Measurements from ENCODE around the gene IQSEC1.

IQSEC1 gene

DNA sequence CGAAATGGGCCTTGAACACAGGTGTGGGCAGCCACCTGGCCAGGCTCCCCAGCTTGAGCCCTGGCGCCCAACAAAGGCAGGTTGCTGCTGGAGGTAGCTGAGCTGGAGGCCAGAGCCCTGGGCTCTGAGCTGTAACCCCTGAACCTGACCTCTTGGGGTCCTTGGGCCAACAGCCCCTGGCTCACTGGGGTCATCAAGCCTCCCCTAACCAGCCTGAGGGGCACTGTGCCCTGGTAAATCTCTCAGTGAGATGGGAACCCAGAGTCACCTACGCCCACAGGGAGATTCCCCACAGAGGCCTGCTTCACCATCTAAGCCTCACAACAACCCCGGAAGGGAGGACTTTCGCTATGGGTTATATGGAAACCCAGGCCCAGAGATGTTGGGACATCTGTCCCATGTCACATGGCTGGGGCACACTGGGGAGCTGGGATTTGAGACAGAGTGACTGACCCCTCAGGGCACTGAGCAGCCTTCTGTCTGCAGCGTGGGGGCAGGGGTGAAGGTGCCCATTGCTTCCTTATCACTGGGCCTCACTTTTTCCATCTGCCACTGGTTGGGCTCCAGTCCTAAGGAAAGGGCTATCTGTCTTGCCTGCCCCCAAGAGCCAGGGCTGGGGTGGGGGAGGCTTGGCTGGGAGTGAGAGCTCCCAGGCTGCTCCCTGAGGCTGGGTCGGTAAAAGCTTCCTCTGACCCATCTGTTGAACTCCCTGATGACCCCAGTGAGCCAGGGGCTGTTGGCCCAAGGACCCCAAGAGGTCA lies 59.1 kb downstream of the IQSEC1 start:
- DNase-seq: no peak

DNA sequence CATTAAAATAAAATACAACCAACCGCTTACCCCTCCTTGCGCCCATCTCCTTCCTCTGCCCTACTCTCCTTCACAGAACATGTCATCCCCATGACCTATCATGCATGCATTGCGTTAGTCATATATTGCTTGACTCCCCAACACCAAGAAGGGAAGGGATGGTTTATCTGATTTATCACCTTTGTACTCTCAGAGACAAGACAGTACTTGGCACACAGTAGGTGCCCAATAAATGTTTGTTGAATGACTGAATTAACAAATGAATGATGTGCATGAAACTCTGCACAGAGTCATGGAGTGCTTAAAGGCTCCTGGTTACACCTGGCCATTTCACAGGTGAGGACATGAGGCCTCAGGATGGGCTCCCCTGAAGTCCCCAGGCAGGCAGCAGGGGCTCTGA lies 59.7 kb downstream of the IQSEC1 start:
- no peak for DNase-seq

DNA sequence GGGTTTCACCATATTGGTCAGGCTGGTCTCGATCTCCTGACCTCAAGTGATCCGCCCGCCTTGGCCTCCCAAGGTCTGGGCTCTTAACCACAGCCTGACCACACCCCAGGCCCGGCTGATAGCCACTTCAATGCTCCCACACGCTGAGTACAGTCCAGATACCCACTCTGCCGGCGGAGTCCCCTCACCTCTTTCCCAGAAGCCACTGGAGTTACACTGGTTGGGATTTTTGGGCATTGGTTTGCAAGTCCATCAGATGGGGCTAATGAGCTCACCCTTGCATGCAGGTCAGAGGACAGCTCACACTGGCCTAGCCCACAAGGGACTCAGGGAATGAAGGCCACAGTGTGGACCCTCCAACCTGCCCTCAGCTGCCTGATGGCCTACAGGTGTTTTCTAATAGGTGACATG lies 60.1 kb downstream of the IQSEC1 start:
- no peak for DNase-seq

DNA sequence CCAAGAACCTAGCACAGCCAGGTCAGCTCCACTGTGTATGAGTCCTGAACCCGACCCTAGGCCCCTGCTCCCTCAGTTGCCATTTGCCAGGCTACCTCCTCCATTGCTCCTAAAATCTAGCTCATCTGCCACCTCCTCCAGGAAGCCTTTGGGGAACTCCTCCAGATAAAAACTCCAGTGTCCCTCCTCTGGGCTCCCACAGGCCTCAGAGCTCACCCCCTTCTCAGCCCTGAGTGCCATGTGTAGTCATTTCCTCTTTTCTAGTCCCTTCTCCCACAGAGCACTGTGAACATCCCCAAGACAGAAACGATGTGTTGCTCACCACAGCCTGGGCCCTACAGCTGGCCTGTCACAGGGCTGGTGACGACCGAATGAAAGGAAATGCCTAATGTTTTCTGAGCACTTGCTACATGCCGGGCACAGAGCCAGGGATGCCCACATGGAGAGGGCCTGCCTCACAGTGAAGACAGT lies 61.0 kb downstream of the IQSEC1 start:
- DNase-seq: no peak

DNA sequence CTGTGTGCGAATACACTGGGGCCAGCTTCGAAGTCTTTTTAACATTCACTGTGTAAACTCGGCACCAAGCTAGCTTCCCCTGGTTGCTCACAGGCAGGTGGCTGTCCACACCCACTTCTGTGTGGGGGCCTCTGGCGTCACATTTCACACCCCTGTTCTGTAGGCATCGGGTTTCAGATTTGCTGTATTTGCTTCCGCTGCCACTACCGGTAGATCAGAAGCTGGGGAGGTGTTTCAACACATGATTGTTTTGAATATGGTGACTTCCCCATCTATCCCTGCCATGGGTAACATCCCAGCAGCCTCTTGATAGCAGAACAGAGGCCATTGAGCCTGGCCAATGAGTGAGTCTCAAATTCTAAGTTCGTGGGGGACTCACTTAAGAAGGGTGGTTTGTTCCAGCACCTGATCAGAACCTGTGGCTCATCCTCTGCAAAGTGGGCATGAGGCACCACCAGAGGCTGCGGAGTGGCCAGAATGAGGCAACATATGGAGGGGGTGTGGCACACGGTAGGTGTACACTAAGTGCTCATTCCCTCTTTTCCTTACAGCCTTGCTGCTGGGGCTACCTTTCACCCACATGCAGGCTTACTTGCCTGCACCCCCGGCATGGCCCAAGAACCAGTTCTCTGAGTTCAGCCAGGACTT lies 61.5 kb downstream of the IQSEC1 start:
- DNase-seq: no peak

DNA sequence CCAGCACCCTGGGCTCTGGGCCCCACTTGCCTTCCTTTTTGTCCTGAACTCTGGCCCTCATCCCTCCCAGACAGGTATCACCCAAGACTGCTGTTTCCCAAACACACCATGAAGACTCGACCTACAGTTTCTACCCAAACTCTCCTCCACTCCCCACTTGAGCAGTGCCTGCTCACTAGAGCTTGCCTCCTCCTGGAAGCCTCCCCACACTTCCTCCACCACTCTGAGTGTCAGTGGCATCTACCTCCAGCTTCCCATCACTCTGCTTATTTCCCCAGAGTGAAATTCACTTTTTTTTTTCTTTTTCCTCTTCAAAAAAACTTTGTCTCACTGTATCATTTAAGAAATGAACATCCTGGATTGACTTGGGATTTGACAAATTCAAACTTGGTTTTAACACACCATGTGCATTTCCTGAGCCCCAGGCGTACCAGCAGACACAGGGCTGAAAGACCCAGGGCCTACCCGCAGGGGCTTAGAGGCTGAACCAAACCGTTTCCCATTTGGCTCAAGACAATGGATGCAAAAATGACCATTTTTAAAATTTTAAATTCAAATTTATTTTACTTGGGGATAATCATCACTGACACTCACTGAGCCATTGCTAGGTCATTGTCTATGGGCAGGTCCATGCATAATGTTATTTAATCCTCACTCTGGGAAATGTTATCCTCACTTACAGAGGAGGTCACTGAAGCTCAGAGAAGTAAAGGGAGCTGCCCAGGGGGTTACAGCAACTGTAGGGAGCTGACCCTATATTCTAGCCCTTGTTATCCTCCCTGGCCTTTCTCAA lies 62.3 kb downstream of the IQSEC1 start:
- no peak for DNase-seq

DNA sequence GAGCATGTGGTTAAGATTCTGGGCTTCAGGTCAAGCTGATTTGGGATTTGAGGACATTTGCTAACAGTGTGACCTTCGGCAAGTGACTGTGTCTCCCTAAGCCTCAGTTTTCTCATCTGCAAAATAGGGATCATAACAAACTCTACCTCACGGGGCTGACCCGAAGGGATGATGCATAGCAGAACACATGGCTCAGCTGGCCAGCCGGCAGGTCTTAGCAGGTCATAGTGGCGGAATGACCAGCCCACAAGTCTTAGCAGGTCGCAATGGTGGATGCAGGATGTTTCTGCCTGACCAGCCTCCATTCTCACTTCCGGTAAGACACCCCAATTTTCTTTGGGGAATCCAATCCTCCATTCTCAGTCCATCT lies 63.3 kb downstream of the IQSEC1 start:
- no peak for DNase-seq

DNA sequence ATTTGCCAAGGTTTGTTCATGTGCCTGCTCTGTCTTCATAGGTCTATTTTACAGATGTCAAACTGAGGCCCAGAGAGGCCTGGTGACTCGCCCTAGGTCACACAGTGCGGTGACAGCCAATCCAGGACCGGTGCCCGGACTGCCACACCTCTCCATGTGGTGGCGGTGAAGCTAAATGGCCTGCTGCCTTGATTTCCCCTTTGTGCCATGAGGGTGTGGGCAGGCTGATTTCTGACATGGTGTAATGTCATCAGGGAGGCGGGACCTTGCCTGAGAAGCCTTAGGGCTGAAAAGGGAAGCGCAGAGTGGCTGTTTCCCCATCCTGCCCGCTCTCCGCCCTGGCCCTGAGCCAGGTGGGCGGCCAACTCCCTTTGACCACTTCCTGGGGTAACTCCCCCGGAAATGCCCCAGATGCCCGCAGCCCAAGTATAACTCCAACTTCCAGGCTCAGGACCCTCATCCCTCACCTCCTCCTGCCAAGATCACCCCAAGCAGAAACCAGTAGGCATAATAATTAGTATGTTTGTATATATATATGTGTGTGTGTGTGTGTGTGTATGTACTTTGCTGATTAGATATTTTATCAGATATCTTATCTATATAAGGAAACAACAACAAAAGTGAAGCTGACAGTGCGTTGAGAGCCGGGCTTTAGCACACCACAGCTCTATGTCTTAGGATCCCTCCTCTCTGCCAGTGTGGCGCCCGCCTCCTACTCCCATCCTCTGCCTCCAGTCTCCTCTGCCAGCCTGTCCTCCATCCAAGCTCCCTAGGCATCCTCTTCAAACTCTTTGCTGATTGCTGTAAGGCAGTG lies 63.9 kb downstream of the IQSEC1 start:
- peak; percentile 48 for DNase-seq

DNA sequence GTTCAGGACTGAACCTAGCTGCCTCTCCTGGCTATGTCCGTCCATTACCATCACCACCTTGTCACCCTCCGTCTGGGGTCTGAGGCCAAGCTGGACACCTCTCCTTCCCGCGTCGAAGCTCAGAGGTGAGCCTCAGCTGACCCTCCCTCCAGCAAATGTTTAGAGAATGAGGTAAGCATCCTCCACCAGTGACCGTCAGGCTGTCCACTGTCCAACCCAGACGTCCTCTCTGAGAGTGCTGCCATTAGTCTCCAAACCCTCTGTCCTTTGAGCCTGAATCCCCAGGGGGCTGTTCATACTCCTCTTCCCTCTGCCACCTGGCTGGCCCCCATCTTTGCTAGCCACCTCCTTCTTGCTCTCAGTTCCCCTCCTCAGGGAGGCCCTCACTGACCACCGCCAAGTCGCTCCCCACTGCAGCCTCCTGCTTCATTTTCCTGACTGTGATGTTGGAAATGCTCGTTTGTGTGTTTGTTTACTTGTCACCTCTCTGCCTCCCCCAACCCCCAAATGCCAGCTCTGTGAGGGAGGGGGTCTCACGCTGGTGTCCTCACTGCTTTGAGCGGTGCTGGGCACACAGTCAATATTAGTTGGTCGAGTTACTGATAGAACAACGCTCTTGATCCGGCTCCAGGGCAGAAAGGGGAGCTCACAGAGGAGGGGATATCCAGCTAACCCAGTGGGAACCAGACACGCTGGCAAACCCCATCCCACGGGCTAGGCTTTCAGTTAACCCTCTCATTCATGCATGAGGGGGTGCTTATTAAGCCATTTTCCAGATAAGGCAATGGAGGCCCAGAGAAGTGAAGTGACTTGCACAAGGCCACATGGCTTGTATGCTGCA lies 64.9 kb downstream of the IQSEC1 start:
- no peak for DNase-seq

DNA sequence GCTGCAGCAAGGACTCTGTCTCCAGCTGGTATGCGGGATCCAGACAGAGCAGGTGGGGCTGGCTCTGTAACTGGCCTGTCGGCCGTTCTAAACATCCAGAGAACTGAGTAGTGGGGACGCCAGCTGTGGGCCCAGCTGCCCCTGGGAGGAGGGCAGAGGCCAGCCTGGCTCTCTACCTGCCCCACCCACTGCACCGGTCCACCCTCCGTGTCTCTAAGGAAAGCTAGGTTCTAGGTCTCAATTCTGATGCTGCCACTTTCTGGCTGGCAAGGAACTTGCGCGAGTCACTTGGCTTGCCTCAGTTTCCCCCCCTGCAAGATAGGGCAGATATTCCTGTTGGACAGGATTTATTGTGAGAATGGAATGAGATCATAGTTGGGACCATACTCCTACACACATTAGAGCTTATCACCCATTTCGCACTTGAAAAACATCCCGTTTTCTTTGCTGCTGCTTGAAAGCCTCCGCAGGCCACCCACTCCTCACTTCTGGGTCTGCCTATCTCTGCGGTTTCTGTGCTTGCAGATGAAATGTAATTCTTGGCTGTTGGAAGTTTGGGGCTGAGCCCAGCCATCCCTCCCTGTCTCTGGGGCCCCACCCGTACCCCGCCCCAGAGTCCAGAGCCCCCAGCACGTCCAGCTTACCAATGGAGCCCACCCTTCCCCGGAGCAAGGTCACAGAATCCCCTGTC lies 65.8 kb downstream of the IQSEC1 start:
- no peak for DNase-seq

DNA sequence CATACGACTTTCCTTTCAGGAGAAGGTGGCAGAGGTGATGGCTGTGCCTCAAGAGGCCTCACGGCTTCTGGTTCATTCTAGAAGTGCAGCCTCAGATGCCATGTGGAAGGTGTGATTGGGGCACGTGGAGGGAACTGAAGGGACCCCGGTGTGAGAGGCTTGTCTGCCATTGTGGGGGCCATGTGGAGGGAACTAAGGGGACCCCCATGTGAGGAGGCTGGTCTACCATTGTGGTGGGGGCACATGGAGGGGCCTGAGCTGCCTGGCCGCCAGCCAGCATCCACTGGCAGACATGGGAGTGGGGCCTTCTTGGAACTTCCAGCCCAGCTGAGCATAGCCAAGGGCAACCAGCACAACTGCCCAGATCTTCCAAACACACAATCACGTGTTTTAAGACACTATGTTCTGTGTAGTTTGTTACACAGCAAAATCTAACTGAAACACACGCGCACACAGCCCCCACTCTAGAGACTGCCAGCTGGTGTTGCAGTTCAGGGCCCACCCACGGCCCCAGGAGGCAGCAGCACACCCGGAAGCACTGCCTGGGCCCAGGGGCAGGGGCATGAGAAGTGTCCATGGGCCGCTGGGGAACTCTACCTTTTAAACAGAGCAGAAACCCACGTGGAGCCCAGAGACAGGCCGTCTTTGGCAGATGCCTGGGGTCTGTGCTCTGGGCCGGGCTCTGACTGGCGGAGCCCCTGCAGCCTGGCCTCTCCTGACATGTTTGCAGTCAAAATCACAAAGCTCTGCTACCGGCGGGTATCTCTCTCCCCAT lies 66.8 kb downstream of the IQSEC1 start:
- DNase-seq: no peak

DNA sequence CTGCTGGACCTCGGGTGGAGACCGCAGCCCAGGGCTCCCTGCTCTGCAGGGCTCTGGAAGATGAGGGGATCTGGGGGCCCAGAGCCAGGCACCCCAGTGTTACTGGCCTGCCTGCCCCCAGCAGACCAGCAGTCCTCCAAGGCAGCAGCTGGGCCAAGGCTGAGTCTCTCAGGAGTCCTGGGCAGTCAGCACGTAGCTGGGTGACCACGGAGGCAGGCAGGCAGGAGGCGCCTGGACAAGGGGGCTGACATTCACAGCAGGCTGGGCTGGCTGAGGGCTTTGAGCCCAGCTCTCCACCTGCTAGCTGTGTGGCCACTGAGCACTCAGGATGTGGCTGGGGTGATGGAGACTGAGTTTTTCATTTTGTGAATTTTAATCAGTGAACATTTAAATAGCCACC lies 67.9 kb downstream of the IQSEC1 start:
- DNase-seq: no peak

DNA sequence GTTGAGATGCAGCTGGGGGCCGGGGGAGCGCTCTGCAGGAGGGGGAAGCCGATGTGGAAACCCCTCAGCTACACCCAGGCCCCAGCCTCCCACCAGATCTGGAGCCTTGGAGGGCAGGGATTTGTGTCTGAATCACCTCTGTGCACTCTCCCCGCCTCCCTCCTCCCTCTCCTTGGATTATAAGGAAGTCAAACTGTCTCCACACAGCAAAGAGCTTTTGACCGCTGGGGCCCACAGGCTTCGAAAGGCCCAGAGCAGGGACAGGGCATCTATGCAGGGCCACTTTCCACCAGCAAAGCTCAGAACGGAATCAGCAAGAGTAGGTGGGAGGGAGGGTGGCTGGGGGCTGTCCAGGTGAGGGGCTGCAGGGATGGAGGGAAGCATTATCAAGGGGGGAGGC lies 68.9 kb downstream of the IQSEC1 start:
- no peak for DNase-seq

DNA sequence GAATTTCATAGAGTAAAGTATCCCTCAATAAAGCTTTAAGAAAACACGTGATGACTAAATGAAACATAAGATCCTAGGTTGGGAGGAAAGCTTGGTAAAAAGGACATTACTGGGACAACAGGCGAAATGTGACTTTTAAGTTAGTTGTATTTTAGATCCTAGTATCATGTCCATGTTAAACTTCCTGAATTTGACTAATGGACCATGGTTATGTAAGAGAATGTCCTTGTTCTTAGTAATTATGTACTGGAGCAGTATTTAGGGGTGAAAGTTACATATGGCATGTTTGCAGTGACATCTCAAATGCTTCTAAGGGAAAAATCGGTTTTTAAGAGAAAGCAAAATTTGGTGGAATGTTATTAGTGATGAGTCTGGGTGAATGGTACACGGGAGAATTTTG lies 69.6 kb downstream of the IQSEC1 start:
- DNase-seq: no peak

DNA sequence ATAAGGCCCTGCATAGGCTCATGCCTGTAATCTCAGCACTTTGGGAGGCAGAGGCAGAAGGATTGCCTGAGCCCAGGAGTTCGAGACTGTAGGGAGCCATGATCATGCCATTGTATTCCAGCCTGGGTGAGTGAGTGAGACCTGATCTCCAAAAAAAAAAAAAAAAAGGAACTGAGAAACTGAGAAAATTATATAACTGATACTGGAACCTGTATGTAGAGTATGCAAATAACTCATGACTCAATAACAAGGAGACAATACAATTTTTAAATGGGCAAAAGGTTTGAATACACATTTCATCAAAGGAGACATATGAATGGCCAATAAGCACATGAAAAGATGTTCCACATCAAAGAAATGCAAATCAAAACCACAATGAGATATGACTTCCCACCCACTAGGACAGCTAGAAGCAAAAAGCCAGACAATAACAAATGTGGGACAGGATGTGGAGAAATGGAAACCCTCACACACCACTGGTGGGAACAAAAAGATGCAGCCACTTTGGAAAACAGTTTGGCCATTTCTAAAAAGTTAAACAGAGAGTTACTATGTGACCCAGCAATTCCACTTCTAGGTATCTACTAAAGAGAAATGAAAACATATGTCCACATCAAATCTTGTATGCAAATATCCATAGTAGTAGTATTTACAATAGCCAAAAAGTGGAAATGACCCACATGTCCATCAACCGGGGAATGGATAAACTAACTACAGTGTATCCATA lies 70.7 kb downstream of the IQSEC1 start:
- DNase-seq: no peak

DNA sequence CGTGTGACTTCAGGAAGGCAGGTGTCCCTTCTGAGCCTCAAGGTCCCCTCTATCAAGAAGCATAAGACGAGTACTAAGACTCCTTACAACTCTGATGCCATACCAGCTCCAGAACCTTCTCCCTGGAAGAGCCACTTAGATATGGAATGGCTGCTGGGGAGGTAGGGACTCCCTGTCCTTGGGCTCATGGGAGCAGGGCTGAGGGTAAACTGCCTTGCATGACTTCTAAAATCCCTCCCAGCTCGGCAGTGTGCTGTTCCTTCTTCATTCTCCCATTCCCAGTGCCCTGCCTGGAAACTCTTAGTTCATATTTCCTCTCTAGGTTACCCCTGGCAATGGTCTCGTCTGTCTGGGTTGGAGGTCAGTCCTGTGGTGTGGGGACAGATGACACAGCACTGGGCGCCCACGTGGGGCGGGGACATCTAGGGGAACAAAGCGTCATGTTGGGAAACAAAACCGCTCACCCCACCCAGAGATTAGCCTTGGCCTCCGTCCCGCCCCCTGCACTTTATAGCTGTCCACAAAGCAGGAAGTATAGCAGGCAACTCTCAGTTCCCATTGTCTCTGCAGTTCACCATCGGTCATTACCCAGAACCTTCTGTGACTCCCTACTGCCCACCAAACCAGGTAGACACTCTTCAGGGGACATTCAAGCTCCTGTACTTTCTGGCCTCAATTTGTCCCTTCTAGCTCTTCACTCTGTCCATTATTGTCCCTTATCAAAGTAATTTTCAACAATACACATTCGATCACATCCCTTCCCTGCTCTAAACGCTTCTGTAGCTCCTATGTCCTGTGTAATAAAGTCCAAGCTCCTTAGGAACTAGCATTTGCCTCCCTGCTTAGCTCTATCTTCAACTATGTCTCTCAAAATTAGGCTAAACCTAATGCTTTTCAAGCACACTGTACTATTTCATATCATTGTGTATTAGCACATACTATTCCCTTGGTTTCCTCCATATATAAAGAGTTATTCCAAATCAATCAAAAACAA lies 73.8 kb downstream of the IQSEC1 start:
- DNase-seq: no peak

DNA sequence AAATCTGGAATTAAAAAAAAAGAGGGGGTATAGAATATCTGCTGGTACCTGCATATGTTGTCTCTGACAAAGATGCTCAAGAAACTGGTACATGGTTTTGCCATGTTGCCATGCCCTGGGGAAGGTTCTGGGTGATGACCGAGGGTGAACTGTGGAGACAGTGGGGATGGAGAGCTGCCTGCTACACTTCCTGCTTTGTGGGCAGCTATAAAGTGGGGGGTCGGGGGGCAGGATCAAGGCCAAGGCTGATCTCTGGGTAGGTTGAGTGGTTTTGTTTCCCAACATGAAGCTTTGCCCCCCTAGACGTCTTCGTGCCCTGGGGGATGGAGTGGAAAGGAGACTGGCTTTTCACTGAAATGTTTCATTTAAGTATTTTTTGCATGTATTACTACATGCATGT lies 74.6 kb downstream of the IQSEC1 start:
- no peak for DNase-seq

DNA sequence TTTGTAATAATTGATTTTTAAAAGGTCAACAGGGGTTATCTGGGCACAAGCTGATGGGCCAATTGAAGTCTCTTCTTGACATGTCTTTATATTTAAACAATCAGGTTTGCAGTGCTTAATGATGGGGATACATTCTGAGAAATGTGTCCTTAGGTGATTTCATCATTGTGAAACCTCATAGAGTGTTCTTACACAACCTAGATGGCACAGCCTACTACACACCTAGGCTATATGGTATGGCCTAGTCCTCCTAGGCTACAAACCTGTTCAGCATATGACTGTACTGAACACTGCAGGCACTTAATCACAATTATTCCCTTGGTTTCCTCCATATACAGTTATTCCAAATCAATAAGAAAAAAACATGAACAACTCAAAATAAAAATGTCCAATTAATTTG lies 75.8 kb downstream of the IQSEC1 start:
- DNase-seq: no peak

DNA sequence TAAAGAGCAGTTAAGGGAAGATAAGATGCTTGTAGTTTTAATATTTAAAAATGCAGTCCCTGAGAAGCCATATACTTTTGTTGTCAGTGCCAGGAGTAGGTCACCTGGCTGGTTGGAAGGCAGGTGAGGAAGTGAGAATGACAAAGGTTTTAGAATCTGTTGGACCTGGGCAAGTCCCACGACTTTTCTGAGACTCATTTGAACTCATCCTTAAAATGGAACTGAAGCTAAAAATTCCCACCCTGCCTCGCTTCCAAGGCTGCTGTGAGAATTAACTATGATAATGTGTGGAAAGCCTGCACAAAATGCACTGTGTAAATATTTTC lies 77.1 kb downstream of the IQSEC1 start:
- no peak for DNase-seq
